Spleen (tissue), 3 donors: ENCODE results near the gene HES3.
A peak's percentile ranks its signal among the peaks of the same experiment; 100 is the strongest.

Experiments used
- POLR2A ChIP-seq, 3 donors: fragments of 450-650 bp; IDR thresholded peaks; one replicate each; pipeline ENCODE4 v1.5.1; 2017; ENCODE audit warnings: antibody characterized with exemption in 3 of 3, mild to moderate bottlenecking in 1 of 3
- POLR2AphosphoS5 ChIP-seq, 3 donors: sonication (generic); formaldehyde crosslinking; IDR thresholded peaks; one replicate each; pipeline ENCODE4 v1.5.1; 2017; ENCODE audit warnings: antibody characterized with exemption in 3 of 3

DNA sequence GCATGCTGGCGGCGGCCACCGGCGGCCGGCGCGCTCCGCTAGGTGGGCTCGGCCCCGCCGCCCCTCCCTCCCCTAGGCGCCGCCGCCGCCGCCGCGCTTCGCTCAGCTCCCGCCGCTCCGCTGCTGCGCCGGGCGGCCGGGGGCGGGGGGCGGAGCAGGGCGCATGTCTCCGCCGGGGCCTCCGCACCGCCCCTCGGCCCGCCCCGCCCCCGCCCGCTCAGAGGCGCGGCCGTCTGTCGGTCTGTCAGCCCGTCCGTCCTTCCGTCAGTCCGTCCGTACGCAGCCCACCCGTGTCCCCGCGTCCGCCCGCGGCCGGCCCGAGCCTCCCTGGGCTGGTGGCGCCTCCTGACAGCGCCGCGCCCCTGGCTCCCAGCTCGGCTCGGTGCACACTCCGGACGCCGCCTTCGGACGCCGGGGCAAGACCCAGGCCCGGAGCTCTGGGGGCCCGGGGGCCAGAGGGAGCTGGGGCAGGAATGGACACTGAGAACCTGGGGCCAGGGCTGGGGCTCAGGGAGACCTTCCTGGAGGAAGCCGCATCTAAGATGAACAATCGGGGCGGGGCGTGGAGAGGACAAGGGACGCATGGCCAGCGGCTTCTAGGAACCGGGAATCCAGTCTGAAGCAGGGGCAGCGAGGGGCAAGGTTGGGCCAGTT lies 17.1 kb downstream of the HES3 start, which contains the start of gene GPR153:
- TF ChIP-seq POLR2A (IDR thresholded peaks at IDR 0.05) (no peak), POLR2AphosphoS5 (IDR thresholded peaks at IDR 0.05) (peak in 2 of 3 donors; percentile 11 to 24)
